HepG2 (cell line): ENCODE results near the gene BTN1A1. TPM values are rescaled to one million over a fixed set of nuclear protein-coding genes. Genes with fewer than 3 reads are reported as not detected.

Source experiments
- BCL6 ChIP-seq: IDR thresholded peaks from 2 replicates; pipeline ENCODE4 v1.6.1; 2016; ENCODE audit warnings: missing genetic modification reagents, missing compliant biosample characterization
- FIP1L1 ChIP-seq: fragments of 200-400 bp; formaldehyde crosslinking; IDR thresholded peaks from 2 replicates; pipeline ENCODE4 v1.6.1; 2018; ENCODE audit warnings: low read depth, mild to moderate bottlenecking, low read length, moderate library complexity, borderline replicate concordance; ENCODE audit not compliant: insufficient read depth
- HNF4G ChIP-seq, 2 experiments: sonication (generic) in 1 of 2; formaldehyde crosslinking in 1 of 2; IDR thresholded peaks; 2 replicates each; pipeline versions ENCODE4 v1.4.0 to v1.6.1; 2011 to 2020; ENCODE audit warnings: borderline replicate concordance in 2 of 2, low read depth in 2 of 2, mild to moderate bottlenecking in 2 of 2, low read length in 1 of 2, missing genetic modification reagents in 1 of 2, moderate library complexity in 1 of 2
- NFAT5 ChIP-seq: sonication (generic); formaldehyde crosslinking; IDR thresholded peaks from 2 replicates; pipeline ENCODE4 v1.4.0; 2020; ENCODE audit warnings: missing genetic modification reagents
- PPARG ChIP-seq: conservative IDR thresholded peaks from 2 replicates; pipeline ENCODE4 v1.6.1; 2016; ENCODE audit warnings: missing biosample characterization, missing genetic modification reagents
- RAD51 ChIP-seq: fragments of 450-650 bp; IDR thresholded peaks from 2 replicates; pipeline ENCODE4 v1.6.1; 2016; ENCODE audit warnings: borderline replicate concordance
- RARG ChIP-seq: sonication (generic); formaldehyde crosslinking; IDR thresholded peaks from 2 replicates; pipeline ENCODE4 v1.4.0; 2020; ENCODE audit warnings: low read depth, mild to moderate bottlenecking, missing genetic modification reagents
- THAP8 ChIP-seq: sonication (generic); formaldehyde crosslinking; IDR thresholded peaks from 2 replicates; pipeline ENCODE4 v1.5.1; 2020; ENCODE audit warnings: missing genetic modification reagents, mild to moderate bottlenecking, borderline replicate concordance
- ZBTB10 ChIP-seq: sonication (generic); formaldehyde crosslinking; IDR thresholded peaks from 2 replicates; pipeline ENCODE4 v1.4.0; 2020; ENCODE audit warnings: missing genetic modification reagents, borderline replicate concordance
- ZFAT ChIP-seq: sonication (generic); formaldehyde crosslinking; conservative IDR thresholded peaks from 2 replicates; pipeline ENCODE4 v1.8.1; 2023; ENCODE audit warnings: missing genetic modification reagents, inconsistent platforms
- ZNF350 ChIP-seq: sonication (generic); formaldehyde crosslinking; IDR thresholded peaks from 2 replicates; pipeline ENCODE4 v1.4.0; 2020; ENCODE audit warnings: mild to moderate bottlenecking, low read depth, missing genetic modification reagents, borderline replicate concordance
- ZNF576 ChIP-seq: sonication (generic); formaldehyde crosslinking; IDR thresholded peaks from 2 replicates; pipeline ENCODE4 v1.4.0; 2020; ENCODE audit warnings: mild to moderate bottlenecking, missing genetic modification reagents
- ZNF577 ChIP-seq: sonication (generic); formaldehyde crosslinking; IDR thresholded peaks from 2 replicates; pipeline ENCODE4 v1.4.0; 2020; ENCODE audit warnings: mild to moderate bottlenecking, low read depth, missing genetic modification reagents, borderline replicate concordance
- ZNF746 ChIP-seq: sonication (generic); formaldehyde crosslinking; IDR thresholded peaks from 2 replicates; pipeline ENCODE4 v1.8.0; 2022; ENCODE audit warnings: mild to moderate bottlenecking, missing genetic modification reagents
- ZXDC ChIP-seq: sonication (generic); formaldehyde crosslinking; IDR thresholded peaks from 2 replicates; pipeline ENCODE4 v1.5.0; 2020; ENCODE audit warnings: mild to moderate bottlenecking, missing genetic modification reagents
- polyA plus RNA-seq, 8 experiments: library from polyadenylated mRNA; depleted of rRNA in 3 of 8; stranded (reverse) in 7 of 8; unstranded in 1 of 8; fragments of >200 nt; fragmentation: Illumina TruSeq in 4 of 8; extraction: Trizol in 4 of 8; gene quantifications; 2 replicates each; pipeline versions ENCODE4 v1.2.1 to v1.2.3, GENCODE V29; 2011 to 2016; ENCODE audit warnings: low read depth in 4 of 8, missing spikeins in 1 of 8, mixed read lengths in 1 of 8; ENCODE audit not compliant: insufficient read depth in 1 of 8
- total RNA-seq, 5 experiments: library from RNA; depleted of rRNA; stranded (reverse); fragments of >200 nt; fragmentation: Illumina TruSeq; extraction: Trizol; gene quantifications; 2 replicates each; pipeline ENCODE4 v1.2.3, GENCODE V29; 2016; ENCODE audit warnings: low read depth in 1 of 5

BTN1A1 gene
- total and polyA plus RNA-seq, 2 of the 13 experiments (the other 11 are each of a cell fraction or from before 2014, with no cell fraction given) = 0.04 TPM; not detected in 1

- TF ChIP-seq NFAT5 = no peak
- no peak for TF ChIP-seq RARG (CRISPR knock-in tag)
- no peak; the same call in 1 of the 2 replicates for TF ChIP-seq ZXDC (CRISPR knock-in tag)
- TF ChIP-seq ZNF746 (CRISPR knock-in tag) = peak; percentile 67
- no peak for TF ChIP-seq THAP8 (CRISPR knock-in tag)
- peak; percentile 37; the same call in 1 of the 2 replicates for TF ChIP-seq ZBTB10 (CRISPR knock-in tag)
- TF ChIP-seq ZNF577 = no peak
- TF ChIP-seq ZFAT (CRISPR knock-in tag) = no peak
- TF ChIP-seq HNF4G (IDR thresholded peaks at IDR 0.05; ENCODE audit: borderline replicate concordance, low read depth, low read length) = 0 out of 2 replicates have a peak, but pooled peaks have one; percentile 13
- no peak for TF ChIP-seq HNF4G (CRISPR knock-in tag; IDR thresholded peaks at IDR 0.05; ENCODE audit: borderline replicate concordance, low read depth)
- peak; percentile 43; the same call in 1 of the 2 replicates for TF ChIP-seq PPARG
- no peak for TF ChIP-seq RAD51
- no peak for TF ChIP-seq FIP1L1
- no peak for TF ChIP-seq ZNF576 (CRISPR knock-in tag)
- TF ChIP-seq BCL6 (CRISPR knock-in tag) = no peak; the same call in 1 of the 2 replicates
- TF ChIP-seq ZNF350 (CRISPR knock-in tag) = no peak
Observed at GRCh38 chr6:26520850-26521599, 20.9 kb downstream of the BTN1A1 start (continued).
